Activated B cell treated with CpG ODN at 0.5 μM for 24 hours (primary cell): ENCODE data around the gene LPP. TPM values are rescaled to one million over a fixed set of nuclear protein-coding genes. Genes with fewer than 3 reads are reported as not detected.
A peak's percentile ranks its signal among the peaks of the same experiment; 100 is the strongest.

ENCODE experiments used
- ATAC-seq: fragments of 200-7000 bp; cut with Tn5 transposase; one replicate; pipeline ENCODE4 v1.10.0; 2021; ENCODE audit warnings: low read depth, mild to moderate bottlenecking, moderate library complexity
- CTCF ChIA-PET: fragments of 350-600 bp; sonication (Branson Sonifier 250); formaldehyde crosslinking; loops from one replicate; lab custom pipeline; 2021; ENCODE audit warnings: antibody characterized with exemption; lab: Charles Lee
- POLR2A ChIA-PET: fragments of 350-600 bp; sonication (Branson Sonifier 250); formaldehyde crosslinking; loops from one replicate; lab custom pipeline; 2021; ENCODE audit warnings: antibody characterized with exemption; lab: Charles Lee
- DNase-seq: peaks from one replicate; pipeline ENCODE4 v3.0.0; 2022
- H3K27ac Mint-ChIP-seq: one replicate; pipeline ENCODE4 v1.8.0; 2020; ENCODE audit warnings: mixed read lengths
- H3K27me3 Mint-ChIP-seq: one replicate; pipeline ENCODE4 v1.8.0; 2021; ENCODE audit warnings: mixed read lengths
- H3K36me3 Mint-ChIP-seq: one replicate; pipeline ENCODE4 v1.8.0; 2021; ENCODE audit warnings: low read depth, mixed read lengths
- H3K4me1 Mint-ChIP-seq: one replicate; pipeline ENCODE4 v1.8.0; 2021; ENCODE audit warnings: mixed read lengths
- H3K4me3 Mint-ChIP-seq: one replicate; pipeline ENCODE4 v1.8.0; 2020; ENCODE audit warnings: mild to moderate bottlenecking, mixed read lengths
- H3K9me3 Mint-ChIP-seq: one replicate; pipeline ENCODE4 v1.8.0; 2020; ENCODE audit warnings: mixed read lengths
- CTCF ChIP-seq: fragments of 200-600 bp; IDR thresholded peaks from one replicate; pipeline ENCODE4 v1.8.0; 2022; ENCODE audit warnings: antibody characterized with exemption, mild to moderate bottlenecking
- intact Hi-C: fragments of 100-400 bp; cut with micrococcal nuclease; formaldehyde crosslinking; loops from one replicate; pipeline ENCODE4 v1.15.1; 2024
- total RNA-seq: library from RNA; stranded (reverse); gene quantifications from 2 replicates; pipeline ENCODE4 v1.2.3, GENCODE V29; 2022

LPP gene
- total RNA-seq, 1 donor from 2014 or later, result 60.1 TPM

- no peaks in the 10 kb centered on the region for H3K27me3 Mint-ChIP-seq
- intact Hi-C loops, result no loop called here
- no peaks in the 10 kb centered on the region for H3K9me3 Mint-ChIP-seq
- H3K4me1 Mint-ChIP-seq, result peaks cover 16% of the 10 kb centered on the region
- H3K4me3 Mint-ChIP-seq, result no peak overlapping the region
- ChIA-PET POLR2A (no interaction called here), CTCF (no interaction called here)
- H3K27ac Mint-ChIP-seq, result no peak overlapping the region
- ATAC-seq, result no peak
- H3K36me3 Mint-ChIP-seq, result peaks cover 8% of the 10 kb centered on the region
- no peak for DNase-seq
- no peak for TF ChIP-seq CTCF
These were observed 48.6 kb downstream of the LPP start for GRCh38 chr3:188202358-188203138.

- Mint-ChIP-seq H3K27me3 (no peaks in the 10 kb centered on the region), H3K36me3 (peaks cover 13% of the 10 kb centered on the region), H3K4me1 (peaks cover 10% of the 10 kb centered on the region), H3K4me3 (no peak overlapping the region), H3K9me3 (no peaks in the 10 kb centered on the region), H3K27ac (no peak overlapping the region)
- TF ChIP-seq CTCF, result no peak
- intact Hi-C loops, result no loop called here
- DNase-seq (no peak), ATAC-seq (no peak)
- ChIA-PET CTCF (no interaction called here), POLR2A (interaction anchor here (0.7 kb wide), 1 partner anchor 191 kb away, joined by 4 read pairs; no protein-coding TSS in a partner anchor)
These were observed 50.6 kb downstream of the LPP start for GRCh38 chr3:188204526-188204925.

GRCh38 chr3:188205992-188206416 lies 52.0 kb downstream of the LPP start:
- Mint-ChIP-seq H3K9me3 (no peaks in the 10 kb centered on the region), H3K4me1 (peaks cover 10% of the 10 kb centered on the region), H3K4me3 (no peak overlapping the region), H3K27me3 (no peaks in the 10 kb centered on the region), H3K36me3 (peaks cover 15% of the 10 kb centered on the region), H3K27ac (peak overlapping the region; percentile 37)
- ATAC-seq (no peak), DNase-seq (no peak)
- intact Hi-C loops, result no loop called here
- TF ChIP-seq CTCF, result no peak
- POLR2A ChIA-PET, result interaction anchor here (0.6 to 1.4 kb wide), 3 partner anchors 8 to 140 kb away, joined by 3 to 5 read pairs (median 3); no protein-coding TSS in a partner anchor
- CTCF ChIA-PET, result interaction anchor here (1.1 kb wide), 1 partner anchor 17 kb away, joined by 3 read pairs; no protein-coding TSS in a partner anchor

GRCh38 chr3:188206787-188207186 lies 52.8 kb downstream of the LPP start:
- H3K9me3 Mint-ChIP-seq, result no peaks in the 10 kb centered on the region
- ATAC-seq, result no peak
- no peak overlapping the region for H3K27ac Mint-ChIP-seq
- H3K4me1 Mint-ChIP-seq, result peaks cover 15% of the 10 kb centered on the region
- no peak overlapping the region for H3K4me3 Mint-ChIP-seq
- ChIA-PET CTCF (interaction anchor here (1.1 kb wide), 1 partner anchor 16 kb away, joined by 3 read pairs; no protein-coding TSS in a partner anchor), POLR2A (interaction anchor here (0.7 to 1.4 kb wide), 2 partner anchors 9 to 471 kb away, joined by 3 to 4 read pairs; no protein-coding TSS in a partner anchor)
- no peak for TF ChIP-seq CTCF
- no peak for DNase-seq
- H3K36me3 Mint-ChIP-seq, result peaks cover 15% of the 10 kb centered on the region
- no peaks in the 10 kb centered on the region for H3K27me3 Mint-ChIP-seq
- intact Hi-C loops, result no loop called here

- CTCF ChIA-PET, result interaction anchor here (1.3 to 1.5 kb wide), 2 partner anchors 460 to 747 kb away, joined by 3 to 4 read pairs; no protein-coding TSS in a partner anchor
- H3K36me3 Mint-ChIP-seq, result peaks cover 15% of the 10 kb centered on the region
These were observed 54.1 kb downstream of the LPP start for GRCh38 chr3:188207941-188208515.

More at GRCh38 chr3:188207941-188208515, 54.1 kb downstream of the LPP start:
- ATAC-seq (no peak), DNase-seq (no peak)
- Mint-ChIP-seq H3K4me3 (no peak overlapping the region), H3K27me3 (no peaks in the 10 kb centered on the region), H3K4me1 (peaks cover 17% of the 10 kb centered on the region), H3K27ac (no peak overlapping the region), H3K9me3 (no peaks in the 10 kb centered on the region)
- intact Hi-C loops, result no loop called here
- no peak for TF ChIP-seq CTCF
- POLR2A ChIA-PET, result interaction anchor here (0.6 to 0.7 kb wide), 3 partner anchors 55 to 132 kb away, joined by 3 to 10 read pairs (median 7); no protein-coding TSS in a partner anchor
